Upper lobe of left lung (tissue), 6 donors: ENCODE measurements around the gene MICAL3. TPM values are rescaled to one million over a fixed set of nuclear protein-coding genes. Genes with fewer than 3 reads are reported as not detected.

Source experiments
- ATAC-seq, 2 donors: fragments of 200-7000 bp; cut with Tn5 transposase; one replicate each; pipeline ENCODE4 v1.9.1; 2022; ENCODE audit warnings: mild to moderate bottlenecking in 2 of 2, moderate library complexity in 2 of 2; ENCODE audit not compliant: low FRiP score in 2 of 2
- DNase-seq, 2 donors: peaks; one replicate each; pipeline ENCODE4 v3.0.0-alpha.2; 2019 to 2020
- H3K27ac ChIP-seq, 4 donors: fragments of 200-600 bp; sonication (generic); one replicate each; pipeline ENCODE4 v1.5.1; 2016 to 2019
- H3K27me3 ChIP-seq, 4 donors: fragments of 200-600 bp; sonication (generic); one replicate each; pipeline ENCODE4 v1.5.1; 2017 to 2019
- H3K36me3 ChIP-seq, 4 donors: fragments of 200-600 bp; sonication (generic); one replicate each; pipeline ENCODE4 v1.5.1; 2016 to 2019
- H3K4me1 ChIP-seq, 4 donors: fragments of 200-600 bp; sonication (generic); one replicate each; pipeline ENCODE4 v1.5.1; 2018 to 2019
- H3K4me3 ChIP-seq, 4 donors: fragments of 200-600 bp; sonication (generic); one replicate each; pipeline ENCODE4 v1.5.1; 2017 to 2019; ENCODE audit warnings: mild to moderate bottlenecking in 2 of 4, moderate library complexity in 1 of 4
- H3K9me3 ChIP-seq, 4 donors: fragments of 200-600 bp; sonication (generic); one replicate each; pipeline ENCODE4 v1.5.1; 2018 to 2019
- EP300 ChIP-seq, 4 donors: sonication (generic); formaldehyde crosslinking; IDR thresholded peaks; one replicate each; pipeline ENCODE4 v1.5.1; 2017; ENCODE audit warnings: antibody characterized with exemption in 4 of 4, control low read depth in 2 of 4
- POLR2A ChIP-seq, 4 donors: fragments of 450-650 bp; IDR thresholded peaks; one replicate each; pipeline ENCODE4 v1.5.1; 2016 to 2017; ENCODE audit warnings: antibody characterized with exemption in 4 of 4, mild to moderate bottlenecking in 2 of 4
- POLR2AphosphoS5 ChIP-seq, 2 donors: sonication (generic); formaldehyde crosslinking; IDR thresholded peaks; one replicate each; pipeline ENCODE4 v1.5.1; 2017; ENCODE audit warnings: antibody characterized with exemption in 2 of 2
- WGBS, 2 donors: methylation state at CpG; one replicate each; pipeline ENCODE4 v1.1.5; 2017 to 2018; 5-methylcytosine and 5-hydroxymethylcytosine counted together
- total RNA-seq, 6 donors: library from RNA; depleted of rRNA in 4 of 6; stranded (reverse); fragments of >200 nt in 4 of 6; gene quantifications; one replicate each; pipeline versions ENCODE4 v1.1.0 to v1.2.1, GENCODE V29; 2016 to 2021
- TF ChIP-seq, protein P1 (sequence below), 6 experiments: fragments of 450-650 bp in 4 of 6; fragments of 200-600 bp in 2 of 6; sonication (generic) in 2 of 6; IDR thresholded peaks; one replicate each; pipeline ENCODE4 v1.5.1; 2016 to 2019; ENCODE audit warnings: antibody characterized with exemption in 6 of 6
- donor health status: DM: no; HTN: no; CAD: no; lungs with moderate emphysema.
- donor health status: DM: no; HTN: yes; CAD: no; lungs with severe emphysema.

The MICAL3 gene
- total RNA-seq, 6 donors from 2014 or later = 6.4 to 39.8 (median 23.4) TPM

DNA sequence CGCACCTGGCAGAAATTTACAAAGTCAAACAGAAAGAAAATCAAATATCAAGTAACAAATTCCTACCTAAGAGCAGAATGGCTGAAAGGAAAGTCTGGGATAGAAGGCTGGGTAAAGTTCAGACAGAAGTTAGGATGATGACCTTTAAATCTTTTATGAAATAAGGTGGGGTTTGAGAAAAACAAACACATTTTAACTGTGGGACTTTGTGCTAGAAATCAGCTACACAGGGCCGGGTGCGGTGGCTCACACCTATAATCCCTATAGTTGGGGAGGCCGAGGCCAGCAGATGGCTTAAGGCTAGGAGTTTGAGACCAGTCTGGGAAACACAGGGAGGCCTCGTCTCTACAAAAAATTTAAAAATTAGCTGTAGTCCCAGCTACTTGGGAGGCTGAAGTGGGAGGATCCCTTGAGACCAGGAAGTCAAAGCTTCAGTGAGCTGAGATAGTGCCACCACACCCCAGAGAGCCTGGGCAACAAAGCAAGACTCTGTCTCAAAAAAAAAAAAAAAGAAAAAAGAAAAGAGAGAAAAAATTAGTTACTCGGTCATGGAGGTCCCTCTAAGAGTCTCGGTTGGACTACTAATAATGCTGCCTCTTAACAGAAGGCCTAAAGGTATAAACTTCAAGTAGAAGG, 130.3 kb downstream of the MICAL3 start:
- DNase-seq = no peak
- Histone ChIP-seq H3K36me3 (peaks cover 0 to 60% (median 3%) of the 10 kb centered on the region in 4 donors), H3K4me1 (peaks cover 0 to 16% (median 0%) of the 10 kb centered on the region in 4 donors), H3K27me3 (no peaks in the 10 kb centered on the region), H3K27ac (no peak overlapping the region), H3K9me3 (no peaks in the 10 kb centered on the region), H3K4me3 (no peak overlapping the region)
- ATAC-seq = no peak
- no peak for TF ChIP-seq EP300 (IDR thresholded peaks at IDR 0.05)
- TF ChIP-seq POLR2AphosphoS5 (IDR thresholded peaks at IDR 0.05) = no peak
- TF ChIP-seq, protein P1, sequence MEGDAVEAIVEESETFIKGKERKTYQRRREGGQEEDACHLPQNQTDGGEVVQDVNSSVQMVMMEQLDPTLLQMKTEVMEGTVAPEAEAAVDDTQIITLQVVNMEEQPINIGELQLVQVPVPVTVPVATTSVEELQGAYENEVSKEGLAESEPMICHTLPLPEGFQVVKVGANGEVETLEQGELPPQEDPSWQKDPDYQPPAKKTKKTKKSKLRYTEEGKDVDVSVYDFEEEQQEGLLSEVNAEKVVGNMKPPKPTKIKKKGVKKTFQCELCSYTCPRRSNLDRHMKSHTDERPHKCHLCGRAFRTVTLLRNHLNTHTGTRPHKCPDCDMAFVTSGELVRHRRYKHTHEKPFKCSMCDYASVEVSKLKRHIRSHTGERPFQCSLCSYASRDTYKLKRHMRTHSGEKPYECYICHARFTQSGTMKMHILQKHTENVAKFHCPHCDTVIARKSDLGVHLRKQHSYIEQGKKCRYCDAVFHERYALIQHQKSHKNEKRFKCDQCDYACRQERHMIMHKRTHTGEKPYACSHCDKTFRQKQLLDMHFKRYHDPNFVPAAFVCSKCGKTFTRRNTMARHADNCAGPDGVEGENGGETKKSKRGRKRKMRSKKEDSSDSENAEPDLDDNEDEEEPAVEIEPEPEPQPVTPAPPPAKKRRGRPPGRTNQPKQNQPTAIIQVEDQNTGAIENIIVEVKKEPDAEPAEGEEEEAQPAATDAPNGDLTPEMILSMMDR (IDR thresholded peaks at IDR 0.05) = no peak
- TF ChIP-seq POLR2A (IDR thresholded peaks at IDR 0.05) = no peak
- WGBS, 2 donors = 92 to 99% methylated on average over 7 of the region's 7 CpGs

DNA sequence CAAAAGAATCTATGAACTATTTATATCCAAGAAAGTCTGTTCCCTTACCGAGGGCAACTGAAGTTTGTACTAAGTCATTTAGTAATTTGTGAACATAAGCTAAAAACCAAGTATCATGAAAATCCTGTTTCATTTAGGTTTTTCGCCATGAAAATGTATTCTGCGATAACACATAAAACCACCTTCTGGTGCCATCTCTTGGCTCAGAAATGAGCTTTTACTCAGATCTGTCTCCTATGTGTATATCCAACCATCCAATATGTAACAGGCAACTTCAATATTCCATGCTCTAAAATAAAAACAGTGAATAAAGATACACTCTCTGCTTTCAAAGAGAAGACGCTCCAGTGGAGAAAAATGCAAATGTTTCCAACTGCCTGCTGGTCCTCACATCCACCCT, 132.0 kb downstream of the MICAL3 start:
- H3K9me3 ChIP-seq = no peaks in the 10 kb centered on the region
- TF ChIP-seq POLR2AphosphoS5 (IDR thresholded peaks at IDR 0.05) = no peak
- TF ChIP-seq, protein P1 (IDR thresholded peaks at IDR 0.05) = no peak
- no peak for TF ChIP-seq EP300 (IDR thresholded peaks at IDR 0.05)
- no peak for TF ChIP-seq POLR2A (IDR thresholded peaks at IDR 0.05)
- no peak overlapping the region for H3K27ac ChIP-seq
- H3K4me1 ChIP-seq = peaks cover 0 to 9% (median 0%) of the 10 kb centered on the region in 4 donors
- WGBS, 2 donors = 91 to 94% methylated on average over 4 of the region's 4 CpGs
- ATAC-seq = no peak
- no peak for DNase-seq
- H3K4me3 ChIP-seq = no peak overlapping the region
- no peaks in the 10 kb centered on the region for H3K27me3 ChIP-seq
- peaks cover 0 to 64% (median 6%) of the 10 kb centered on the region in 4 donors for H3K36me3 ChIP-seq

DNA sequence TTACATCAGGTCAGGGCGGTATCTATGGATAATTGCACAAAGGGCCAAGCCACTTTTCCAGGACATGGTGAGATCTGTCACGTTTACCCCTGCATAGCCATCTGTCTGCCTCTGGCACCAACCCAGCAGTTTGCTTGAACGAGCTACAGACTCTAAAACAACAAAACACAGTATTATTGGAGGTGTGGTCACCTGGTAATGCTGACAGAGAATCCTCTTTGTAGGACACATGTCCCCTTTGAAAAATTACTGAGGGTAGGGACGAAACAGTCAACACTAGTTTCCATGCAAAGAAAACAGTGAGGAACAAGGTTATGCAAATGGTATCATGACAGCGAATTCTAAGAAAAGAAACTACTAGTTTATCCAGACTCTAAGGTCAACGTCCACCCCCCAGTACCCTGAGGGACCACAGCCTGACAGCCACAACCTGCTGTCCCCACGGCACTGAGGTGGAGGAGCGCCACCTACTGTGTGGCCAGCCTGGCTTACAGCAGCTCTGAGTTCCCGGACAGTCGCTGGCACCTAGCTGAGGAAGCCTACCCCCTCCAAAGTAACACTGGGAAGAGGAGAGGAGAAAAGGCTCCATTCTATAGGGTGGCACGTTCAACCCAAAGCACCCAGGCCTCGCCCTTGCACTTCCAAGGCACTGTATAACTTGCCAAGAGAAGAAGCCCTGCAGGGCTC, 132.7 kb downstream of the MICAL3 start:
- WGBS, 2 donors = 80 to 87% methylated on average over 7 to 12 of the region's 12 CpGs

DNA sequence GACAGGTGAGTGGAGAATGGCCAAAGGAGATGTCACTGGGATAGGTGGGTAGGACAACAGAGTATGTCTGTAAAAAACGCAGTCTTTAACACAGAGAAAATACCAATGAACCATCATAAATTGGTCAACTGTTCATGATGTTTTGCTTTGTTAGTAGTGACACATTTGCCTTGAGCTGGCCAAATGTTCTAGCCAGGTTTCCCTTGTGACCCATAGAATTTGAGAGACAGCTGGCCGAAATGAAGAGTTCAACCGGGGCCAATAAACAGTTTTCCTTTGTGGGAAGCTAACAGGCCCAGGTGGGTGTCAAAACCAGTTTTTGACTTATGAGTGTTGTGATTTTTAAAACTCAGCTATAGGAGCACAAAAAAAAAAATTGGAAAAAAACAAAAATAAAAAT, 133.5 kb downstream of the MICAL3 start:
- ATAC-seq = no peak
- no peaks in the 10 kb centered on the region for H3K27me3 ChIP-seq
- no peaks in the 10 kb centered on the region for H3K9me3 ChIP-seq
- H3K36me3 ChIP-seq = peaks cover 0 to 66% (median 12%) of the 10 kb centered on the region in 4 donors
- TF ChIP-seq POLR2A (IDR thresholded peaks at IDR 0.05) = no peak
- no peak for TF ChIP-seq POLR2AphosphoS5 (IDR thresholded peaks at IDR 0.05)
- TF ChIP-seq EP300 (IDR thresholded peaks at IDR 0.05) = no peak
- TF ChIP-seq, protein P1 (IDR thresholded peaks at IDR 0.05) = no peak
- no peak overlapping the region for H3K4me3 ChIP-seq
- WGBS, 2 donors = 90% methylated on average over 3 of the region's 3 CpGs
- DNase-seq = no peak
- H3K27ac ChIP-seq = no peak overlapping the region
- no peaks in the 10 kb centered on the region for H3K4me1 ChIP-seq

More for the DNA sequence above, 132.7 kb downstream of the MICAL3 start:
- Histone ChIP-seq H3K27ac (no peak overlapping the region), H3K36me3 (peaks cover 0 to 67% (median 6%) of the 10 kb centered on the region in 4 donors), H3K9me3 (no peaks in the 10 kb centered on the region), H3K4me3 (no peak overlapping the region), H3K4me1 (peaks cover 0 to 3% (median 0%) of the 10 kb centered on the region in 4 donors), H3K27me3 (no peaks in the 10 kb centered on the region)
- DNase-seq (no peak), ATAC-seq (peak; percentile 44 to 45)
- no peak for TF ChIP-seq POLR2A (IDR thresholded peaks at IDR 0.05)
- no peak for TF ChIP-seq EP300 (IDR thresholded peaks at IDR 0.05)
- TF ChIP-seq, protein P1 (IDR thresholded peaks at IDR 0.05) = no peak
- no peak for TF ChIP-seq POLR2AphosphoS5 (IDR thresholded peaks at IDR 0.05)
